ENCODE data around the gene CASZ1. TPM values are rescaled to one million over a fixed set of nuclear protein-coding genes. Genes with fewer than 3 reads are reported as not detected.

CASZ1 gene
- total and polyA plus RNA-seq, 2 donors (not counting 3 experiments of a cell fraction or from before 2014, with no cell fraction given): 1.5 to 5.2 TPM

DNA sequence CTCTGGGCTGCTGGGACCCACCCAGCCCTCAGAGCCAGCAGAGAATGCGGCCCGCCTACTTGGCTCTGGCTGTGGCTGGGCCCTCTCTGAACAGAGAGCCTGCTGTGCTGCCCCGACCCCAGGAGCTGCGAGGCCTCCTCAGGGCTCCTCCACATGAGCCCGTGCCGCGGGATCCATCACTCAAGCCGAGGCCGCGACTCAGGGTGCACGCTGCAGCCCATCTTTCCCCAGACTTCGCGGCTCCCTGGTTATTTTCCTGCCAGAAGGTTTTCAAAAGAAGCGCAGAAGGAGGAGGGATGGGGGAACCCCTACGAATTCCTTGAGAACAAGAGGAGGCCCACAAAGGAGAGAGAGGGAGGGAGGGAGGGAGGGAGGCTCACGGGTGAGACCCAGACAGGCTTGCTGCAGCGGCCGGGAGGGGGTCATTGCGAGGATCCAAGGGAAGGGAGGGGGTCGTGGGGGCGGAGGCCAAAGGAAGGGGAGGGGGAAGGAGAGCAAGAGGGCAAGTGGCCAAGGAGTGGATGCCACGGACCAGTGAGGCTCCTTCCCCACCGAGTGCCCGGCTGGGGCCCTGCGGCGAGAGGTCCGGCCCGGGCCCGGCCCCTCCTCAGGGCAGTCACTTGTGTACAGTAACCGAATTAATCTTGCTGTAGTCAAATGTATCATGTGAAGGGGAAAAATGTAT, 146.8 kb downstream of the CASZ1 start:
- no peak for TF ChIP-seq POLR2AphosphoS5 (IDR thresholded peaks at IDR 0.05; ENCODE audit: insufficient read depth, low read depth, low read length)
- no peak for TF ChIP-seq FOS (IDR thresholded peaks at IDR 0.05; ENCODE audit: borderline replicate concordance, insufficient read depth, low read length)
- no peak for TF ChIP-seq POLR2A (IDR thresholded peaks at IDR 0.05; ENCODE audit: low read depth, low read length)
- no peak for TF ChIP-seq MYC (IDR thresholded peaks at IDR 0.05; ENCODE audit: low read depth, low read length)
- no peak for TF ChIP-seq JUN (IDR thresholded peaks at IDR 0.05; ENCODE audit: borderline replicate concordance, insufficient read depth, insufficient read length, low read depth)
- no peak for TF ChIP-seq EZH2 (IDR thresholded peaks at IDR 0.05; ENCODE audit: borderline replicate concordance, low read depth, low read length, severe bottlenecking)
- TF ChIP-seq, protein P1, sequence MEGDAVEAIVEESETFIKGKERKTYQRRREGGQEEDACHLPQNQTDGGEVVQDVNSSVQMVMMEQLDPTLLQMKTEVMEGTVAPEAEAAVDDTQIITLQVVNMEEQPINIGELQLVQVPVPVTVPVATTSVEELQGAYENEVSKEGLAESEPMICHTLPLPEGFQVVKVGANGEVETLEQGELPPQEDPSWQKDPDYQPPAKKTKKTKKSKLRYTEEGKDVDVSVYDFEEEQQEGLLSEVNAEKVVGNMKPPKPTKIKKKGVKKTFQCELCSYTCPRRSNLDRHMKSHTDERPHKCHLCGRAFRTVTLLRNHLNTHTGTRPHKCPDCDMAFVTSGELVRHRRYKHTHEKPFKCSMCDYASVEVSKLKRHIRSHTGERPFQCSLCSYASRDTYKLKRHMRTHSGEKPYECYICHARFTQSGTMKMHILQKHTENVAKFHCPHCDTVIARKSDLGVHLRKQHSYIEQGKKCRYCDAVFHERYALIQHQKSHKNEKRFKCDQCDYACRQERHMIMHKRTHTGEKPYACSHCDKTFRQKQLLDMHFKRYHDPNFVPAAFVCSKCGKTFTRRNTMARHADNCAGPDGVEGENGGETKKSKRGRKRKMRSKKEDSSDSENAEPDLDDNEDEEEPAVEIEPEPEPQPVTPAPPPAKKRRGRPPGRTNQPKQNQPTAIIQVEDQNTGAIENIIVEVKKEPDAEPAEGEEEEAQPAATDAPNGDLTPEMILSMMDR (IDR thresholded peaks at IDR 0.05; ENCODE audit: extremely low read depth in 1 of 2, insufficient read depth in 1 of 2, low read depth in 1 of 2, low read length in 2 of 2): no peak
- no peak for TF ChIP-seq MAX (IDR thresholded peaks at IDR 0.05; ENCODE audit: insufficient read depth, insufficient read length)
- no peak for TF ChIP-seq GATA2 (IDR thresholded peaks at IDR 0.05; ENCODE audit: insufficient read depth, insufficient read length, low read depth, low read length)
- H3K9ac ChIP-seq (replicated peaks; ENCODE audit: extremely low read depth, insufficient read depth, low read length): no peak overlapping the region
- POLR2A ChIA-PET: no interaction called here
- dilution Hi-C loops (cut with MboI; ENCODE audit: extremely low pct_ligation_motif_present, low sequenced_read_pairs) (no loop called here), intact Hi-C loops (cut with micrococcal nuclease) (no loop called here)
- no peaks in the 10 kb centered on the region for H3K27me3 ChIP-seq (ENCODE audit: control insufficient read depth in 2 of 2, insufficient read depth in 2 of 2, low read length in 2 of 2)
- no peaks in the 10 kb centered on the region for H3K9me3 ChIP-seq (replicated peaks; ENCODE audit: control insufficient read depth, insufficient read depth, low read length)
- no peak for FAIRE-seq
- peaks cover 2% of the 10 kb centered on the region for H3K4me1 ChIP-seq (ENCODE audit: control insufficient read depth, extremely low read depth, insufficient read depth, low read length)
- H3K4me3 ChIP-seq (replicated peaks in 1 of 3; ENCODE audit: insufficient read depth in 1 of 3, low read depth in 1 of 3, low read length in 3 of 3): no peak overlapping the region
- no peaks in the 10 kb centered on the region for H3K36me3 ChIP-seq (ENCODE audit: control insufficient read depth in 2 of 2, extremely low read depth in 1 of 2, insufficient read depth in 2 of 2, low read length in 2 of 2)
- BruUV-seq (replicated peaks): no TSS peak
- no peak overlapping the region for H3K4me2 ChIP-seq (ENCODE audit: insufficient read depth, low read length)
- no peak overlapping the region for H3K27ac ChIP-seq (ENCODE audit: insufficient read depth, low read depth, low read length)
- H3K79me2 ChIP-seq (ENCODE audit: control insufficient read depth, insufficient read depth, low read length): no peaks in the 10 kb centered on the region
- CTCF ChIA-PET: no interaction called here
- H3K9me1 ChIP-seq (replicated peaks; ENCODE audit: control insufficient read depth, extremely low read depth, insufficient read depth, low read length): no peaks in the 10 kb centered on the region
- no peak overlapping the region for H2AFZ ChIP-seq (ENCODE audit: low read depth, low read length)
- H4K20me1 ChIP-seq (replicated peaks; ENCODE audit: control insufficient read depth, extremely low read depth, insufficient read depth, low read length): no peaks in the 10 kb centered on the region
- no peak for DNase-seq (ENCODE audit: low read depth, low spot score)
